NCI-H2081 treated with DMSO at 0.1 percent for 48 hours (cell line): Measurements from ENCODE around the gene ERGIC1.
A peak's percentile ranks its signal among the peaks of the same experiment; 100 is the strongest.

Experiments used
- DNase-seq: peaks from one replicate; lab custom pipeline; 2025; lab: John Stamatoyannopoulos, UW

The ERGIC1 gene

DNA sequence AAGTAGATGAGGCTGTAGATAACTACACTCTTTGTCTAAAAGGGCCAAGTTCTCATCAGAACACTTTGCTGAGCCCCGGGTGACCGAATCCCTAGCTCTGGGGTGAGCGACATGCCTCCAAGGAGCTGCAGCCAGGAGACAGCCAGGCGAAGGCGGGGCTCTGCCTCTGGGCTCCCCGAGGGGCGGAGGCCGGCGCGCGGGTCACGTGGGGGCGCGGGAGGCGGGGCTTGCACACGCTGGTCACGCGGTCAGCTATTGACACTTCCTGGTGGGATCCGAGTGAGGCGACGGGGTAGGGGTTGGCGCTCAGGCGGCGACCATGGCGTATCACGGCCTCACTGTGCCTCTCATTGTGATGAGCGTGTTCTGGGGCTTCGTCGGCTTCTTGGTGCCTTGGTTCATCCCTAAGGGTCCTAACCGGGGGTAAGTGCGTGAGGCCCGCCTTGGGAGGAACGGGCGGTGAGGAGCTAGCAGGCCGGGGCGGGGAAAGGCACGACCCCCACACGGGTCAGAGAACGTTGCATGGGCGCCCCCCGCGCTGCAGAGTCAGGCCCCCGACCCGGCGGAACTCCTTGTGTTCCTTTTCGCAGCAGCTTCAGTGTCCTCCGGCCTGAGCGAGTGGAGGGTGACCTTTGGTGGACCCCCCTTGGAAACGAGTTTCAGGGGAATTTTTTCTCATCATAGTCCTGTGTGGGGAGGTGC lies 149.6 kb downstream of the ERGIC1 start, which contains the start of gene ATP6V0E1:
TSS of gene ATP6V0E1 (plus strand) at position 230 of the 702 bp plus-strand sequence. CDS start at position 320, 90 bp downstream.
- peak; percentile 52 for DNase-seq

DNA sequence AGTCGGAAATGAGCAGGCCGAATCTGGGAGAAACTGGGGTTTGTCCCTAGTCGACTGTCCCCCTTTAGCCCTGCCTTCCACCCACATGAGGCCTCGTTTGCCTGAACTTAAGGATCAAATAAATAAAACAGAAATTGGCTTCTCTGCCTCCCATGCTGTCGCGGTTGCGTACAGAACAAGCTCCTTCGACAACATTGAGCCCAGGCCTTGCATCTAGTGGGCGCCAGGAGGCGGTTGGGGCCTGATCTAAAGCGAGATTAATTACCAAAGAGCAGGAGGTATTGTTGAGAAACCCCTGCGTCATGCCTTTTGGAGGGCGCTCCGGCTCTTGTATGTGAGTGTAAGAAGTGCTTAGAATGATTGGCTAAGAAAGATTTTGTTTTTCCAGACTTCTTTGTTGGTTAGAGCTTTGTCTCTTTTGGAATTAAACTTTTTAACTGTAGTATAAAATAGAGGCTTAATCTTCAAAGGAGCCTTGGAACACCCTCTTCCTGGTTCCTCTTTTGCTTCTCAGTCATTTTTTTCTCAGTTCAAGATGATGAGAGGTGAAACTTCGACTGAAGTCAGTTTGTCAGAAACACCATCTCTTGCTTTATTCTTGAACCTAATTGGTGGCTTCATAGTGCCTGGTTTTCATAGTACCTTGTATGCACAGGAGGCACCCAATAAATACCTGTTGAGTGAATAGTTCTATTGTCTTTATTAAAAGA lies 150.3 kb downstream of the ERGIC1 start:
- DNase-seq = peak; percentile 58

DNA sequence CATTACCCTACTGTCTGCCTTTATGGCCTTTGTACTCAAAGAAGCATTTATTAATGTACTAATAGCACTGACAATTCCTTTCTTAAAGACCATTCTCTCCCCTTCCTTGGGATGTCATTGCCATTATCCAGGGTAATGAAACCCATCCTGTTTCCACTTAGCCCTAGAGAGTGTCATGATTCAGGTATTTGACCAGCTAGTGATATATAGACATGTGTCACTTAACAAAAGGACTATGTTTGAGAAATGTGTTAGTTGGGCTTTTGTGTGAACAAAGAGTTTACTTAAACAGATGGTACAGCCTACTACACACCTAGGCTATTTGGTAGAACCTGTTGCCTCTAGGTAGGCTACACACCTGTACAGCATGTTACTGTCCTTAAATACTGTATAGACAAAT lies 151.5 kb downstream of the ERGIC1 start:
- DNase-seq = no peak

DNA sequence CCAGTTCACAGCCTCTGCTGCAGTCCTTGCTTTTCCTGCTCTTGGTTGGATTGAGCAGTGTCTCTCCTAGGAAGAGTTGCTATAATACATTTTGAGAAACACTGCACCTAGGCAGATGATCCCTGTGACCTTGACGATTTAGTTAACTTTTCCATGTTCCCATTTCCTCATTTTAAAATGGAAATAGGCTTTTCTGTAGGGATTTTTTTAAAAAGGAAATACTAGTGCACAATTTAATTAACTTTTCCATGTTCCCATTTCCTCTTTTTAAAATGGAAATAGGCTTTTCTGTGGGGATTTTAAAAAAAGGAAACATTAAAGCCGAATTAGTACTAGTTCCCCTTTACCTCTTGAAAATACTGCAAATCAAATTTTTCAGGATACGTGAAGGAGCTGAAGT lies 154.2 kb downstream of the ERGIC1 start:
- no peak for DNase-seq

DNA sequence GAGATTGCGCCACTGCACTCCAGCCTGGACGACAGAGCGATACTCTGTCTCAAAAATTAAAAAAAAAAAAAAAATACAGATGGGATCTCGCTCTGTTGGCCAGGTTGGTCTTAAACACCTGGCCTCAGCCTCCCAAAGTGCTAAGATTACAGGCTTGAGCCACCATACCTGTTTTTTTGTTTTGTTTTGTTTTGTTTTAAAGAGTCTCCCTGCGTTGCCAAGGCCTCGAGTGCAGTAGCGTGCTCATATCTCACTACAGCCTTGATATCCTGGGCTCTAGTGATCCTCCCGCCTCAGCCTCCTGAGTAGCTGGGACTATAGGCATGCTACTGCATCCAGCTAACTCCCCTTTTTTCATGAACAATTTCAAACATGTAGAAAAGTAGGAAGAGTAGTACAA lies 156.7 kb downstream of the ERGIC1 start:
- DNase-seq = no peak

DNA sequence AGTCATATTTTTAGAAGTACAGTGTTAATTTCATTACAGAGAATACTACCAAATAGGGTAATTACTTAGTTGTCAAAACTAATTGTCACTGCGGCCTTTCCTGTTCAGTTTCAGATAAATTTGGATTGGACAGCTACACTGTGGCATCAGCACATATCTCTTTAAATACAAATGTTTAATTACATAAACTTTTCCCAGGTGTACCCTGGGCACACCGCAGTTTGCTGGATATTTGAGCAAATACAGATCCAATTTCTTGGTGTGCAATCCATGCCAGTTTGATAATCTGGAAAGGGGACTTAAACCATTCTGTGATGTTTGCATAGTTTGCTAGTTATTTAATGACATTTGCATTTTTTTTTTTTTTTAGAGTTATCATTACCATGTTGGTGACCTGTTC lies 160.4 kb downstream of the ERGIC1 start:
- no peak for DNase-seq

DNA sequence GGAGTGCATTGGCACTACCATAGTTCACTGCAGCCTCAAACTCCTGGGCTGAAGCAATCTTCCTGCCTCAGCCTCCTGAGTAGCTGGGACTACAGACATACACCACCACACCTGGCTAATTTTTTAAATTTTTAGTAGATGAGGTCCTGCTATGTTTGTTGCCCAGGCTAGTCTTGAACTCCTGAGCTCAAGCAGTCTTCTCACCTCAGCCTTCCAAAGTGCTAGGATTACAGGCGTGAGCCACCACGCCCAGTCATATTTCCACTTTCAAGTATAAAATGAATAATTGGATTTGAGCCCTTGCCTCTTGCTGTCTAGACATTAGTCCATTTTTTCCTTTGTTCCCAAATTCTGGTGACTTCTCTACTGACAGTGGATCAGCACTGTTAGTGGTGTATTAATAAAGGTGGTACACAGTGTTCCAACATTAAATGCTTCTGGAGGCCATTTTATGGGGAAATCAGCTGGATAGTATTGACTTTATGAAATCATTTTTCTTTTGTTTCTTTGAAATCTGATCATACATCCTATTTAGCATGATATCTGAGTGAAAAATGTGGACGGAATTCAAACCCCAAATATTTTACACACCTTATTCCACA lies 165.4 kb downstream of the ERGIC1 start:
- no peak for DNase-seq

DNA sequence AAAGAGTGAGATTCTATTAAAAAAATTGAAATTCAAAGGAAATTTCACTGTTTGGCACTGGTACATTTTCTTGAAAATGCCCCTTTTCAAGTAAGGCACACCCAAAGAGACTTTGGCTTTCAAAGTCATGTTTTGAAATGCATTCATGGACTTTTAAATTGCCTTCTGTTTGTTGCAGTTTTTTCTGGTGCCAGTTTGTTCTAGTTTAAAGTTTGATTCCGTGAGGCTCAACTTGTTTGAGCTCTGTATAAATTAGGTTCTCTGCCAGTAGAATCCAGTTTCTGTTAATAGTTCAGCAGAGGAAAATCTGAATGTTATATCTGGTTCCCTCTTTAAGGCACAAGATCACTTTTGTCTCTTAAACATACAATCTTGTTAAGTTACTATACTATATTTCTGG lies 165.9 kb downstream of the ERGIC1 start:
- DNase-seq = no peak

DNA sequence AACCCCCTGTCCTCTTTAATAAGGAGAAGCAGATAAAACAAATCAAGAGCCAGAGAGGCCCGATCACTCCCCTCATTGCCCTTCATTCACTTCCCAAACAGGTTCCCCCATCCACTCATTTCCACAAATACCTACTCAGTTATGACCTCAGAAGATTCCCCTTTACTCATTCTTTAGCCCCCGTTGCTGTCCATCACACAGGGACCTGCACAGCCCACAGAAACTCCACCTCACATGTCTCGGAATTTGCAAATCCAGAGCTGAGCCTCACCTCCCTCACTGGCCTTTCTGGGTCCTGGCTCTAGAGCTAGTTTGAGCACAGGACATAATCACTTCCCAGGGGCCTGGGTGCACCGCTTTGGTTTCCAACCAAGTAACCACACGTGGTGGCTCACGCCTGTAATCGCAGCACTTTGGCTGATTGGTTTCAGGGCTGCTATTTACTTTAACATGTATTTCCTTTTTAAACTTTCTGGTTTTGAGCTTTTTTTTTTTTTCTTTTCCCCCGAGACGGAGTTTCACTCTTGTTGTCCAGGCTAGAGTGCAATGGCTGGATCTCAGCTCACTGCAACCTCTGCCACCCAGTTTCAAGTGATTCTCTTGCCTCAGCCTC lies 167.3 kb downstream of the ERGIC1 start:
- no peak for DNase-seq
